K562 (cell line): Measurements from ENCODE around the gene TRAF3. TPM values are rescaled to one million over a fixed set of nuclear protein-coding genes. Genes with fewer than 3 reads are reported as not detected.

Source experiments
- ATAC-seq: fragments of 200-7000 bp; cut with Tn5 transposase; 3 replicates; pipeline ENCODE4 v1.9.1; 2020; ENCODE audit warnings: moderate library complexity
- BruUV-seq: library from RNA; stranded (reverse); fragments of 400-500 nt; replicated peaks from 2 replicates; lab custom pipeline; 2021; lab: Mats Ljungman, UMichigan
- CTCF ChIA-PET: fragments of 300-600 bp; formaldehyde crosslinking; extraction: SDS; loops from one replicate; lab custom pipeline; 2021; ENCODE audit warnings: low intra/inter-chr PET ratio; lab: Yijun Ruan, JAX
- POLR2A ChIA-PET: fragments of 300-600, 350-650 bp; sonication (Branson Sonifier 250); formaldehyde crosslinking; extraction: SDS; loops from one replicate; lab custom pipeline; 2021; ENCODE audit warnings: antibody characterized with exemption, inconsistent platforms; lab: Yijun Ruan, JAX
- DNase-seq, 4 experiments: peaks; one replicate each; pipeline versions ENCODE4 v3.0.0 to v3.0.0-alpha.2; 2011 to 2018; ENCODE audit warnings: low spot score in 3 of 4, mixed read lengths in 3 of 4; ENCODE audit errors: extremely low read depth in 1 of 4
- FAIRE-seq: peaks from 2 replicates; lab custom pipeline; 2011; peaks lifted over from hg19 to GRCh38; lab: Jason Lieb, UNC
- H2AFZ ChIP-seq: 2 replicates; pipeline ENCODE4 v1.6.0; 2011; ENCODE audit warnings: low read depth, low read length, control low read depth, inconsistent platforms
- H3K27ac ChIP-seq: fragments of 200-600 bp; 3 replicates; pipeline ENCODE4 v1.8.0; 2011; ENCODE audit warnings: low read depth, mild to moderate bottlenecking, control low read depth, inconsistent platforms, low read length, moderate library complexity, mixed read lengths; ENCODE audit errors: extremely low read depth
- H3K27me3 ChIP-seq, 2 experiments: fragments of 300-600 bp in 1 of 2; 2 replicates in 1 of 2; 3 replicates in 1 of 2; pipeline versions ENCODE4 v1.6.0 to v1.8.0; 2011; ENCODE audit warnings: inconsistent platforms in 2 of 2, low read length in 2 of 2, mild to moderate bottlenecking in 1 of 2, mixed read lengths in 1 of 2, moderate library complexity in 1 of 2; ENCODE audit not compliant: control insufficient read depth in 2 of 2, insufficient read depth in 2 of 2
- H3K36me3 ChIP-seq: fragments of 300-600 bp; 3 replicates; pipeline ENCODE4 v1.8.0; 2011; ENCODE audit warnings: mild to moderate bottlenecking, low read length, inconsistent platforms; ENCODE audit not compliant: control insufficient read depth, insufficient read depth
- H3K4me1 ChIP-seq, 2 experiments: fragments of 200-600 bp in 1 of 2; replicated peaks in 1 of 2; 2 replicates in 1 of 2; 3 replicates in 1 of 2; pipeline versions ENCODE4 v1.5.1 to v1.8.0; 2011; ENCODE audit warnings: inconsistent platforms in 2 of 2, low read length in 2 of 2, mild to moderate bottlenecking in 1 of 2, mixed read lengths in 1 of 2, moderate library complexity in 1 of 2; ENCODE audit not compliant: control insufficient read depth in 2 of 2, insufficient read depth in 2 of 2
- H3K4me2 ChIP-seq: 2 replicates; pipeline ENCODE4 v1.6.1; 2011; ENCODE audit warnings: low read length, control low read depth, inconsistent platforms, mixed read lengths; ENCODE audit not compliant: insufficient read depth
- H3K4me3 ChIP-seq: fragments of 200-600 bp; sonication (generic), shearing (Covaris generic); 2 replicates; pipeline ENCODE4 v1.5.1; 2016; ENCODE audit warnings: control low read depth, inconsistent platforms
- H3K79me2 ChIP-seq: fragments of 200-600 bp; 3 replicates; pipeline ENCODE4 v1.8.0; 2011; ENCODE audit warnings: low read length, inconsistent platforms; ENCODE audit not compliant: control insufficient read depth, insufficient read depth
- H3K9ac ChIP-seq, 2 experiments: 2 replicates each; pipeline versions ENCODE4 v1.6.0 to v1.6.1; 2011; ENCODE audit warnings: low read depth in 2 of 2, low read length in 2 of 2, control low read depth in 1 of 2, inconsistent platforms in 1 of 2, mild to moderate bottlenecking in 1 of 2, mixed read lengths in 1 of 2; ENCODE audit not compliant: insufficient read depth in 1 of 2
- H3K9me1 ChIP-seq: one replicate; pipeline ENCODE4 v1.6.0; 2011; ENCODE audit warnings: inconsistent platforms, mild to moderate bottlenecking, low read length, moderate library complexity; ENCODE audit not compliant: control insufficient read depth, insufficient read depth
- H3K9me3 ChIP-seq: replicated peaks from 2 replicates; pipeline ENCODE4 v1.5.1; 2011; ENCODE audit warnings: low read depth, low read length, inconsistent platforms; ENCODE audit not compliant: control insufficient read depth, insufficient read depth
- H4K20me1 ChIP-seq: replicated peaks from 2 replicates; pipeline ENCODE4 v1.6.1; 2011; ENCODE audit warnings: low read length, inconsistent platforms, mixed read lengths; ENCODE audit not compliant: control insufficient read depth, insufficient read depth
- ATF1 ChIP-seq, 2 experiments: fragments of 450-650 bp in 1 of 2; IDR thresholded peaks; 2 replicates each; pipeline ENCODE4 v1.6.1; 2016; ENCODE audit warnings: missing compliant biosample characterization in 1 of 2, missing genetic modification characterization in 1 of 2
- CBFA2T2 ChIP-seq: fragments of 450-650 bp; conservative IDR thresholded peaks from 2 replicates; pipeline ENCODE4 v1.6.1; 2017; ENCODE audit warnings: mild to moderate bottlenecking
- CBFA2T3 ChIP-seq: fragments of 450-650 bp; IDR thresholded peaks from 2 replicates; pipeline ENCODE4 v1.6.1; 2017
- PHF8 ChIP-seq: fragments of 200-600 bp; sonication (generic); IDR thresholded peaks from 2 replicates; pipeline ENCODE4 v1.6.1; 2012; ENCODE audit warnings: mixed run types, mild to moderate bottlenecking, inconsistent platforms, low read length, moderate library complexity, borderline replicate concordance
- SLC30A9 ChIP-seq: fragments of 250-450 bp; sonication (Bioruptor Pico); IDR thresholded peaks from 2 replicates; pipeline ENCODE4 v1.8.0; 2022; ENCODE audit warnings: mild to moderate bottlenecking, moderate library complexity
- ZC3H11A ChIP-seq: IDR thresholded peaks from 2 replicates; pipeline ENCODE4 v1.6.1; 2012; ENCODE audit warnings: low read depth, low read length, improper control_type of control experiment
- ZNF197 ChIP-seq: fragments of 200-800 bp; sonication (Bioruptor generic); IDR thresholded peaks from 2 replicates; pipeline ENCODE4 v1.6.1; 2016; ENCODE audit warnings: low read depth, missing genetic modification characterization, missing compliant biosample characterization
- WGBS: fragments of 100-300 bp; shearing (Covaris generic); methylation state at CpG from one replicate; pipeline ENCODE4 v1.1.6; 2016; ENCODE audit warnings: low coverage, mixed read lengths; ENCODE audit not compliant: insufficient coverage; ENCODE audit errors: missing lambda C conversion rate; 5-methylcytosine and 5-hydroxymethylcytosine counted together
- in situ Hi-C: fragments of 300-500 bp; cut with MboI; formaldehyde crosslinking; loops from 4 replicates; pipeline ENCODE4 v1.15.0; 2018; ENCODE audit warnings: inconsistent platforms, mixed read lengths
- intact Hi-C: fragments of 100-400 bp; cut with micrococcal nuclease; formaldehyde crosslinking; loops from 2 replicates; pipeline ENCODE4 v1.14.2; 2022
- polyA plus RNA-seq, 8 experiments: library from polyadenylated mRNA; depleted of rRNA in 4 of 8; stranded (reverse) in 5 of 8; unstranded in 3 of 8; fragments of >200 nt; fragmentation: Nextera tagmentation in 2 of 8; fragmentation: Illumina TruSeq in 1 of 8; extraction: Ambion mirVana in 2 of 8; extraction: Trizol in 1 of 8; gene quantifications; 2 replicates each; pipeline versions ENCODE4 v1.2.1 to v1.2.3, GENCODE V29; 2011 to 2014; ENCODE audit warnings: inconsistent platforms in 1 of 8, missing spikeins in 1 of 8
- total RNA-seq, 7 experiments: library from RNA; depleted of rRNA in 6 of 7; stranded (reverse); fragments of >200 nt in 6 of 7; fragmentation: Illumina TruSeq in 2 of 7; extraction: Trizol in 2 of 7; gene quantifications; 2 replicates each; pipeline versions ENCODE4 v1.2.1 to v1.2.3, GENCODE V29; 2011 to 2021; ENCODE audit warnings: low replicate concordance in 1 of 7
- TF ChIP-seq, protein P1 (sequence below): IDR thresholded peaks from 3 replicates; pipeline ENCODE4 v1.6.1; 2011; ENCODE audit warnings: borderline replicate concordance, mild to moderate bottlenecking, moderate library complexity; ENCODE audit not compliant: insufficient read length; ENCODE audit errors: extremely low read depth

Gene TRAF3
- total and polyA plus RNA-seq, 9 of the 15 experiments (the other 6 are each of a cell fraction or from before 2014, with no cell fraction given) = 0.52 to 21.3 (median 9.9) TPM

DNA sequence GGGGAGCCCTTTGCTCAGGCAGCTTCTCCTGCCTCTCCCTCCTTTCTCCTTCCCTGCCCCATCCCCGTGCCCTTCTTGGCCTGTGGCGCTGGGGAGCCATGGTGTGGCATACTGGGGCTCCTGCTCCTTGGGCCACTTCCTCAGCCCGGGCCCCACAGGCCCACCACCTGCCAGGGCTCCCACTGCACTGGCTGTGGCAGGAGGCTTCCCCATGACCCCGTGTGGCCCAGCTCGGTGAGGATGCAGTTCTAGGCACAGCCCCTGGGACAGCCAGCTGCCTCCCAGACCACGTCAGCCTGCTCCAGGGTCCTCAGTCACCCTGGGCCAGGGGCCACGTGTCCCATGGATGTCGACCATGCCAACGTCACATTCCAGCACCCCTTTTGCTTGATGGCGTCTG is 132.2 kb downstream of the TRAF3 start:
- CTCF ChIA-PET = no interaction called here
- Histone ChIP-seq H3K4me3 (no peak overlapping the region), H4K20me1 (no peaks in the 10 kb centered on the region)
- no peak for DNase-seq
- intact Hi-C loops = no loop called here
- no peak for TF ChIP-seq ZNF197 (CRISPR knock-in tag)
- no peak for TF ChIP-seq ATF1 (CRISPR knock-in tag; IDR thresholded peaks at IDR 0.05)
- TF ChIP-seq ATF1 (tag; IDR thresholded peaks at IDR 0.05) = no peak
- TF ChIP-seq ZC3H11A = no peak
- no peak for TF ChIP-seq SLC30A9 (CRISPR knock-in tag)
- no peak for TF ChIP-seq CBFA2T3
- TF ChIP-seq, all 486 proteins: peak for 0
- Histone ChIP-seq H3K9me3 (no peaks in the 10 kb centered on the region), H3K79me2 (no peaks in the 10 kb centered on the region), H3K9ac (no peak overlapping the region; a peak in 1 of 4 replicates), H3K36me3 (peaks cover 8% of the 10 kb centered on the region; the same call in 1 of the 3 replicates), H3K9me1 (no peaks in the 10 kb centered on the region), H2AFZ (no peak overlapping the region), H3K27me3 (no peaks in the 10 kb centered on the region), H3K4me1 (peaks cover 0 to 18% of the 10 kb centered on the region in 2 experiments; a peak in 1 of 5 replicates), H3K27ac (no peak overlapping the region), H3K4me2 (no peak overlapping the region)
- POLR2A ChIA-PET = no interaction called here
- BruUV-seq = no TSS peak
- in situ Hi-C loops = loop anchor here (25.0 kb wide), 1 partner anchor 397 kb away; the partner anchor contains the start of gene ANKRD9
- WGBS = 63% methylated on average over 8 of the region's 10 CpGs
- ATAC-seq (no peak), FAIRE-seq (no peak)

- 72% methylated on average over 6 of the region's 10 CpGs for WGBS
- intact Hi-C loops = no loop called here
- Histone ChIP-seq H3K9me3 (no peaks in the 10 kb centered on the region), H3K36me3 (peaks cover 8% of the 10 kb centered on the region; the same call in 1 of the 3 replicates), H3K4me3 (no peak overlapping the region), H3K27ac (no peak overlapping the region), H3K79me2 (no peaks in the 10 kb centered on the region), H3K4me2 (no peak overlapping the region), H2AFZ (no peak overlapping the region), H3K9ac (no peak overlapping the region; a peak in 1 of 4 replicates), H4K20me1 (no peaks in the 10 kb centered on the region), H3K9me1 (no peaks in the 10 kb centered on the region), H3K4me1 (peaks cover 0 to 21% of the 10 kb centered on the region in 2 experiments; a peak in 1 of 5 replicates), H3K27me3 (no peaks in the 10 kb centered on the region)
- no peak for ATAC-seq
- FAIRE-seq = no peak
- TF ChIP-seq CBFA2T2 (no peak), PHF8 (no peak)
- TF ChIP-seq, protein P1, sequence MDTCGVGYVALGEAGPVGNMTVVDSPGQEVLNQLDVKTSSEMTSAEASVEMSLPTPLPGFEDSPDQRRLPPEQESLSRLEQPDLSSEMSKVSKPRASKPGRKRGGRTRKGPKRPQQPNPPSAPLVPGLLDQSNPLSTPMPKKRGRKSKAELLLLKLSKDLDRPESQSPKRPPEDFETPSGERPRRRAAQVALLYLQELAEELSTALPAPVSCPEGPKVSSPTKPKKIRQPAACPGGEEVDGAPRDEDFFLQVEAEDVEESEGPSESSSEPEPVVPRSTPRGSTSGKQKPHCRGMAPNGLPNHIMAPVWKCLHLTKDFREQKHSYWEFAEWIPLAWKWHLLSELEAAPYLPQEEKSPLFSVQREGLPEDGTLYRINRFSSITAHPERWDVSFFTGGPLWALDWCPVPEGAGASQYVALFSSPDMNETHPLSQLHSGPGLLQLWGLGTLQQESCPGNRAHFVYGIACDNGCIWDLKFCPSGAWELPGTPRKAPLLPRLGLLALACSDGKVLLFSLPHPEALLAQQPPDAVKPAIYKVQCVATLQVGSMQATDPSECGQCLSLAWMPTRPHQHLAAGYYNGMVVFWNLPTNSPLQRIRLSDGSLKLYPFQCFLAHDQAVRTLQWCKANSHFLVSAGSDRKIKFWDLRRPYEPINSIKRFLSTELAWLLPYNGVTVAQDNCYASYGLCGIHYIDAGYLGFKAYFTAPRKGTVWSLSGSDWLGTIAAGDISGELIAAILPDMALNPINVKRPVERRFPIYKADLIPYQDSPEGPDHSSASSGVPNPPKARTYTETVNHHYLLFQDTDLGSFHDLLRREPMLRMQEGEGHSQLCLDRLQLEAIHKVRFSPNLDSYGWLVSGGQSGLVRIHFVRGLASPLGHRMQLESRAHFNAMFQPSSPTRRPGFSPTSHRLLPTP = no peak
- in situ Hi-C loops = loop anchor here (10.0 to 25.0 kb wide), 2 partner anchors 398 to 475 kb away; partner anchors contain the start of gene ANKRD9
- ChIA-PET POLR2A (interaction anchor here (0.6 kb wide), 1 partner anchor 404 kb away, joined by 3 read pairs; no protein-coding TSS in a partner anchor), CTCF (no interaction called here)
- BruUV-seq = no TSS peak
- DNase-seq = no peak
These were observed 132.7 kb downstream of the TRAF3 start for GRCh38 chr14:102909911-102910310.
